GM12878 (cell line): Measurements from ENCODE around the gene EXOC3L1. TPM values are rescaled to one million over a fixed set of nuclear protein-coding genes. Genes with fewer than 3 reads are reported as not detected.

ENCODE experiments used
- CREB1 ChIP-seq: IDR thresholded peaks from 2 replicates; pipeline ENCODE4 v1.6.1; 2012; ENCODE audit warnings: low read depth, mild to moderate bottlenecking, inconsistent platforms
- E2F8 ChIP-seq: fragments of 450-650 bp; IDR thresholded peaks from 2 replicates; pipeline ENCODE4 v1.6.1; 2018; ENCODE audit warnings: mild to moderate bottlenecking, low read depth, moderate library complexity; ENCODE audit not compliant: partially characterized antibody
- ESRRA ChIP-seq: IDR thresholded peaks from 2 replicates; pipeline ENCODE4 v1.6.1; 2012; ENCODE audit warnings: mild to moderate bottlenecking, low read length, improper control_type of control experiment
- ETV6 ChIP-seq, 2 experiments: fragments of 450-650 bp in 1 of 2; IDR thresholded peaks in 1 of 2; conservative IDR thresholded peaks in 1 of 2; 2 replicates each; pipeline ENCODE4 v1.6.1; 2014; ENCODE audit warnings: antibody characterized with exemption in 1 of 2, borderline replicate concordance in 1 of 2, low read depth in 1 of 2, mild to moderate bottlenecking in 1 of 2, moderate library complexity in 1 of 2
- MTA3 ChIP-seq: IDR thresholded peaks from 2 replicates; pipeline ENCODE4 v1.6.1; 2012; ENCODE audit warnings: low read length, inconsistent platforms, borderline replicate concordance
- MXI1 ChIP-seq: fragments of 150-350 bp; IDR thresholded peaks from 2 replicates; pipeline ENCODE4 v1.6.1; 2011; ENCODE audit warnings: low read depth, mild to moderate bottlenecking, inconsistent platforms, low read length, improper control_type of control experiment
- TBL1XR1 ChIP-seq: IDR thresholded peaks from 2 replicates; pipeline ENCODE4 v1.6.1; 2012; ENCODE audit warnings: low read depth, low read length, improper control_type of control experiment
- polyA plus RNA-seq, 11 experiments: library from polyadenylated mRNA; depleted of rRNA in 4 of 11; unstranded in 6 of 11; stranded (reverse) in 5 of 11; fragments of >200 nt; fragmentation: Nextera tagmentation in 4 of 11; fragmentation: Illumina TruSeq in 1 of 11; extraction: Ambion mirVana in 4 of 11; extraction: Trizol in 1 of 11; gene quantifications; 1 replicate in 1 of 11; 2 replicates in 10 of 11; pipeline versions ENCODE4 v1.2.1 to v1.2.3, GENCODE V29; 2011 to 2016; ENCODE audit warnings: inconsistent platforms in 2 of 11, missing spikeins in 2 of 11, low read depth in 1 of 11
- total RNA-seq, 4 experiments: library from RNA; depleted of rRNA in 3 of 4; stranded (reverse); fragments of >200 nt in 3 of 4; fragmentation: Illumina TruSeq in 1 of 4; extraction: Trizol in 1 of 4; gene quantifications; 2 replicates each; pipeline versions ENCODE4 v1.2.1 to v1.2.3, GENCODE V29; 2013 to 2021

The EXOC3L1 gene
- total and polyA plus RNA-seq, 10 of the 15 experiments (the other 5 are each of a cell fraction or from before 2014, with no cell fraction given), result 0.07 to 0.42 TPM; not detected in 8

DNA sequence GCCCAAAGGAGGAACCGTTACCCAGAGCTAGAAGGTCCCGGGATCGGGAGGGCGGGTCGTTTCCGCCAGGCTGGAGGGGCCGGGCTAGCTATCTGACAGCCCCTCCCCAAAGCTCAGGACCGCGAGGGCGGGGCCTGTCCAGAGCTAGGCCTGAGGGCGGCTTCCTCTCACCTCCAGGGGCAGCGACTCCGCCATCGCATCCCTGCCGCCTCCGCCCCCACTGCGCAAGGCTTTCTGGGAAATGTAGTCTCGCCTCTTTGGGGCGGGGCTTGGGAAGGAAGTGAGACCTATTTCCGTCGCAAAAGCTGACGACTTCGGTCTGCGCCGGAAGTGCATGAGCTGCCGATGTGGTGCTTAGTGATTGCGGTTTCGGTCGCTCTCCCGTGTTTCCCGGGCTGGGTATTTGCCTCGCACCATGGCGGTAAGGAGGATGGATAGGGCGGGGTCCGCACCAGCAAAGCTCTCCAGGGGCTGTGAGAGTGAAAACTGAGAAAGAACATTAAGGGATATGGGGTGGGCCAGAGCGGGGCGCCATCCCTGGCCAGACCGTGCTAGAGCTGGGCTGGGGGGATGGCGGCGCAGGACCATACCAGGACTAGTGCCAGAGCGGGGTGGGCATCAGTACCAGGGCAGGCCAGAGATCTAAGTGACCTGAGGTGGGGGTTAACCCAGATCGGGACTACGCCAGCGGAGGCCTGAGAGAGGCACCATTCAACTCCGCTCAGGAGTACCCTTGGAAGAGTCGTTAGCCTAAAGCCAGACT is 37.0 kb upstream of the EXOC3L1 start, which contains the start of gene TMEM208 (continued):
- TF ChIP-seq MXI1 (peak; percentile 93), MTA3 (no peak), CREB1 (peak; percentile 100), ESRRA (peak; percentile 87; the same call in 1 of the 2 replicates), E2F8 (peak; percentile 98), ETV6 (conservative IDR thresholded peaks at IDR 0.05 in 1 of 2, IDR thresholded peaks at IDR 0.05 in 1 of 2; ENCODE audit: borderline replicate concordance in 1 of 2, low read depth in 1 of 2) (no peak), TBL1XR1 (peak; percentile 53)
